Measurements from ENCODE around the gene RNASE8. TPM values are rescaled to one million over a fixed set of nuclear protein-coding genes. Genes with fewer than 3 reads are reported as not detected.

Gene RNASE8
- total and polyA plus RNA-seq, 2 of the 4 experiments (the other 2 are of a cell fraction) = not detected

GRCh38 chr14:21084998-21085853 lies 27.6 kb downstream of the RNASE8 start:
- no peak overlapping the region for H2AFZ ChIP-seq (replicated peaks; ENCODE audit: low read length, poor library complexity)
- H3K56ac ChIP-seq (ENCODE audit: extremely low read depth, insufficient read depth, low read length) = no peak overlapping the region
- H2BK5ac ChIP-seq (ENCODE audit: low read depth, low read length, poor library complexity, severe bottlenecking) = peak overlapping the region; percentile 55
- H3K27me3 ChIP-seq (ENCODE audit: control insufficient read depth, insufficient read depth, low read length) = no peaks in the 10 kb centered on the region
- H2BK15ac ChIP-seq (ENCODE audit: low read depth, low read length) = 0 out of 3 replicates have a peak overlapping the region, but pooled peaks have one; percentile 2
- POLR2A ChIA-PET (ENCODE audit: unreplicated experiment) = no interaction called here
- dilution Hi-C loops (cut with HindIII; ENCODE audit: low sequenced_read_pairs, unreplicated experiment) (no loop called here), intact Hi-C loops (cut with micrococcal nuclease) (loop anchor here (1.0 kb wide), 1 partner anchor 14 kb away; no protein-coding TSS in a partner anchor), in situ Hi-C loops (cut with MboI; ENCODE audit: low sequenced_read_pairs) (loop anchor here (25.0 kb wide), 2 partner anchors 623 to 748 kb away; partner anchors contain the start of genes APEX1, CCNB1IP1, OSGEP and PARP2)
- peak overlapping the region; percentile 8; the same call in 1 of the 2 replicates for H3K27ac ChIP-seq (ENCODE audit: insufficient read depth, low read length)
- 79% methylated on average over 8 of the region's 17 CpGs; no CpG with 5 or more reads in 1 of the 2 experiments for WGBS, 2 experiments (ENCODE audit: extremely low coverage in 2 of 2, insufficient read length in 1 of 2)
- DNase-seq (peak; percentile 91), ATAC-seq (ENCODE audit: low read depth) (peak; percentile 50)
- peak overlapping the region; percentile 30; the same call in 1 of the 2 replicates for H2AK5ac ChIP-seq (ENCODE audit: low read depth, low read length)
- H3K4me3 ChIP-seq (ENCODE audit: insufficient read depth, low read depth, low read length) = no peak overlapping the region
- peak overlapping the region; percentile 43; the same call in 1 of the 2 replicates for H2BK20ac ChIP-seq (ENCODE audit: low read depth, low read length)
- H3K9ac ChIP-seq (ENCODE audit: low read depth, low read length) = no peak overlapping the region
- peaks cover 66% of the 10 kb centered on the region for H3K36me3 ChIP-seq (ENCODE audit: control insufficient read depth, insufficient read depth, low read length)
- H3K18ac ChIP-seq (ENCODE audit: low read depth, low read length) = peak overlapping the region; percentile 43; the same call in 1 of the 2 replicates
- peaks cover 7% of the 10 kb centered on the region for H3K9me1 ChIP-seq (ENCODE audit: insufficient read depth, low read length)
- peak overlapping the region; percentile 7; the same call in 1 of the 2 replicates for H3K14ac ChIP-seq (replicated peaks; ENCODE audit: low read depth, low read length)
- CTCF ChIA-PET = no interaction called here
- 0 out of 4 replicates have a peak overlapping the region, but pooled peaks of 1 of the 2 experiments have one; percentile 52 for H4K8ac ChIP-seq (ENCODE audit: low read depth in 2 of 2, low read length in 2 of 2)
- no peak overlapping the region for H3K23ac ChIP-seq (ENCODE audit: low read depth, low read length)
- peaks cover 26% of the 10 kb centered on the region for H3K4me1 ChIP-seq (ENCODE audit: control insufficient read depth, insufficient read depth, low read length)
- H2AK9ac ChIP-seq (replicated peaks; ENCODE audit: low read depth, low read length, poor library complexity) = peak overlapping the region; percentile 21
- peak overlapping the region; percentile 49; the same call in 1 of the 2 replicates for H3K4ac ChIP-seq (ENCODE audit: low read depth, low read length)
- no peak overlapping the region for H4K91ac ChIP-seq (ENCODE audit: insufficient read depth, low read depth, low read length)
- H2BK120ac ChIP-seq (ENCODE audit: low read depth, low read length) = peak overlapping the region; percentile 42; the same call in 1 of the 2 replicates
- no peaks in the 10 kb centered on the region for H3K9me3 ChIP-seq (ENCODE audit: control insufficient read depth, insufficient read depth, low read length)
- H4K5ac ChIP-seq (ENCODE audit: low read depth, low read length) = no peak overlapping the region; the same call in 1 of the 2 replicates
- peak overlapping the region; percentile 24; the same call in 1 of the 2 replicates for H3K4me2 ChIP-seq (ENCODE audit: low read depth, low read length)
- no TSS peak for BruUV-seq (replicated peaks)
- H4K20me1 ChIP-seq (ENCODE audit: insufficient read depth, low read length) = peaks cover 6% of the 10 kb centered on the region
- peaks cover 3 to 17% of the 10 kb centered on the region in 2 experiments; a peak in 2 of 4 replicates for H3K79me1 ChIP-seq (ENCODE audit: low read depth in 1 of 2, low read length in 2 of 2)
- TF ChIP-seq CEBPB (IDR thresholded peaks at IDR 0.05; ENCODE audit: low read depth, low read length) (peak; percentile 15; the same call in 1 of the 2 replicates), USF2 (IDR thresholded peaks at IDR 0.05; ENCODE audit: low read depth, low read length) (peak; percentile 20; the same call in 1 of the 2 replicates), MAZ (IDR thresholded peaks at IDR 0.05; ENCODE audit: borderline replicate concordance, low read depth, low read length) (0 out of 2 replicates have a peak, but pooled peaks have one; percentile 23), FOS (IDR thresholded peaks at IDR 0.05; ENCODE audit: low read depth, low read length) (peak; percentile 58; the same call in 1 of the 2 replicates), POLR2A (IDR thresholded peaks at IDR 0.05; ENCODE audit: low read depth, low read length) (no peak), BHLHE40 (IDR thresholded peaks at IDR 0.05; ENCODE audit: low read depth, low read length) (peak; percentile 41; the same call in 1 of the 2 replicates), MAFK (IDR thresholded peaks at IDR 0.05; ENCODE audit: low read depth, low read length) (no peak), NFE2L2 (IDR thresholded peaks at IDR 0.05; ENCODE audit: low read depth, low read length) (no peak), ELK1 (IDR thresholded peaks at IDR 0.05; ENCODE audit: borderline replicate concordance, low read depth, low read length) (no peak), SMC3 (IDR thresholded peaks at IDR 0.05; ENCODE audit: low read depth, low read length) (no peak), RCOR1 (IDR thresholded peaks at IDR 0.05; ENCODE audit: insufficient replicate concordance, low read length) (no peak)
- TF ChIP-seq, protein P1, sequence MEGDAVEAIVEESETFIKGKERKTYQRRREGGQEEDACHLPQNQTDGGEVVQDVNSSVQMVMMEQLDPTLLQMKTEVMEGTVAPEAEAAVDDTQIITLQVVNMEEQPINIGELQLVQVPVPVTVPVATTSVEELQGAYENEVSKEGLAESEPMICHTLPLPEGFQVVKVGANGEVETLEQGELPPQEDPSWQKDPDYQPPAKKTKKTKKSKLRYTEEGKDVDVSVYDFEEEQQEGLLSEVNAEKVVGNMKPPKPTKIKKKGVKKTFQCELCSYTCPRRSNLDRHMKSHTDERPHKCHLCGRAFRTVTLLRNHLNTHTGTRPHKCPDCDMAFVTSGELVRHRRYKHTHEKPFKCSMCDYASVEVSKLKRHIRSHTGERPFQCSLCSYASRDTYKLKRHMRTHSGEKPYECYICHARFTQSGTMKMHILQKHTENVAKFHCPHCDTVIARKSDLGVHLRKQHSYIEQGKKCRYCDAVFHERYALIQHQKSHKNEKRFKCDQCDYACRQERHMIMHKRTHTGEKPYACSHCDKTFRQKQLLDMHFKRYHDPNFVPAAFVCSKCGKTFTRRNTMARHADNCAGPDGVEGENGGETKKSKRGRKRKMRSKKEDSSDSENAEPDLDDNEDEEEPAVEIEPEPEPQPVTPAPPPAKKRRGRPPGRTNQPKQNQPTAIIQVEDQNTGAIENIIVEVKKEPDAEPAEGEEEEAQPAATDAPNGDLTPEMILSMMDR (conservative IDR thresholded peaks at IDR 0.05; ENCODE audit: low read depth, low read length) = no peak
